Measurements from ENCODE around the gene BSND. TPM values are rescaled to one million over a fixed set of nuclear protein-coding genes. Genes with fewer than 3 reads are reported as not detected.

Gene BSND
- total RNA-seq, 1 experiment from 2014 or later = not detected

DNA sequence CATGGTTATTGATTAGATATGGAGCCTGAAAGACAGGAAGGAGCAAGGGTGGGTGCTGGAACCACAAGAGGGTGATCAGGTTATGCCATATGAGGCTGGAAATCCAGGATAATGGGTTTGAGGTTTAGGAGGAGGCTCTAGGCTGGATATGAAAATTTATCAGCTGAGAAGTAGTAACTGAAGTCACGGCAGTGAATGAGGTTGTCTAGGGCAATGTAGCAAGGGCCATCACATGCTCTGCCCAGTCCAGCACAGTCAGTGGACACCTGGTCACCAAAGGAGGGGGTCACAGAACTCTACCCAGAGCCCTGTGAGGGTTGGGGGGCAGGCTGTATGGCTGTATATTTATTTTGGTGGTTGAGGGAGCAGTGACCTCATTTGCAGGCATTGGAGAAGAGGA lies 28.9 kb upstream of the BSND start:
- no peak for DNase-seq (ENCODE audit: low spot score)
- Histone ChIP-seq H3K27ac (ENCODE audit: low read depth, low read length, poor library complexity, severe bottlenecking) (no peak overlapping the region), H3K36me3 (ENCODE audit: insufficient read depth, low read length, poor library complexity, severe bottlenecking) (no peaks in the 10 kb centered on the region), H3K27me3 (replicated peaks; ENCODE audit: insufficient read depth, low read depth, low read length, poor library complexity) (no peaks in the 10 kb centered on the region), H3K4me1 (ENCODE audit: insufficient read depth, low read length, poor library complexity, severe bottlenecking) (peaks cover 16% of the 10 kb centered on the region), H3K9me3 (ENCODE audit: low read depth, low read length, poor library complexity, severe bottlenecking) (no peaks in the 10 kb centered on the region), H3K4me3 (ENCODE audit: low read depth, low read length, poor library complexity, severe bottlenecking) (no peak overlapping the region)
- ChIA-PET POLR2A (ENCODE audit: low non-redundant PET) (no interaction called here), CTCF (no interaction called here)
- BruUV-seq (replicated peaks) = no TSS peak
- TF ChIP-seq, protein P1, sequence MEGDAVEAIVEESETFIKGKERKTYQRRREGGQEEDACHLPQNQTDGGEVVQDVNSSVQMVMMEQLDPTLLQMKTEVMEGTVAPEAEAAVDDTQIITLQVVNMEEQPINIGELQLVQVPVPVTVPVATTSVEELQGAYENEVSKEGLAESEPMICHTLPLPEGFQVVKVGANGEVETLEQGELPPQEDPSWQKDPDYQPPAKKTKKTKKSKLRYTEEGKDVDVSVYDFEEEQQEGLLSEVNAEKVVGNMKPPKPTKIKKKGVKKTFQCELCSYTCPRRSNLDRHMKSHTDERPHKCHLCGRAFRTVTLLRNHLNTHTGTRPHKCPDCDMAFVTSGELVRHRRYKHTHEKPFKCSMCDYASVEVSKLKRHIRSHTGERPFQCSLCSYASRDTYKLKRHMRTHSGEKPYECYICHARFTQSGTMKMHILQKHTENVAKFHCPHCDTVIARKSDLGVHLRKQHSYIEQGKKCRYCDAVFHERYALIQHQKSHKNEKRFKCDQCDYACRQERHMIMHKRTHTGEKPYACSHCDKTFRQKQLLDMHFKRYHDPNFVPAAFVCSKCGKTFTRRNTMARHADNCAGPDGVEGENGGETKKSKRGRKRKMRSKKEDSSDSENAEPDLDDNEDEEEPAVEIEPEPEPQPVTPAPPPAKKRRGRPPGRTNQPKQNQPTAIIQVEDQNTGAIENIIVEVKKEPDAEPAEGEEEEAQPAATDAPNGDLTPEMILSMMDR (conservative IDR thresholded peaks at IDR 0.05; ENCODE audit: low read depth, low read length) = no peak
- no peak for TF ChIP-seq EZH2 (IDR thresholded peaks at IDR 0.05; ENCODE audit: borderline replicate concordance, low read depth, low read length, poor library complexity, severe bottlenecking)
- intact Hi-C loops (cut with micrococcal nuclease; ENCODE audit: unreplicated experiment) = no loop called here

DNA sequence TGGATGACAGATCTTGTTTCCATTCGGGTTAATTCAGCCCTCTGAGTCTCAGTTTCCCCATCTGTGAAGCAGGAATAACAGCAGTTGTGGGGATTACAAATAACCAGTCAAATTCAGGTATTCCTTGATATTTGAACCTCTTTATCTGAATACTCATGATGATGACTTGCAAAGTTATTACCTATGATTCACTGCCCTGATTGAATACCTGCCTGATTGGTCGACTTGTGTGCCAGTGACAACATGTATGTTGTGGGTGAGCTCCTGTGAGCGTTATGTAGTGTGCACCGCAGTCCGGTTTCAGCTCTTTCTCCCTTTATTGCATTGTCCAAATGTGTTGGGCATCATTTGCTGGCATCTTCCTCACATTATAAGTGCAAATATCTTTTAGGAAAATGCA lies 27.8 kb upstream of the BSND start:
- ChIA-PET POLR2A (ENCODE audit: low non-redundant PET) (no interaction called here), CTCF (no interaction called here)
- Histone ChIP-seq H3K27ac (ENCODE audit: low read depth, low read length, poor library complexity, severe bottlenecking) (no peak overlapping the region), H3K36me3 (ENCODE audit: insufficient read depth, low read length, poor library complexity, severe bottlenecking) (no peaks in the 10 kb centered on the region), H3K4me1 (ENCODE audit: insufficient read depth, low read length, poor library complexity, severe bottlenecking) (peaks cover 7% of the 10 kb centered on the region), H3K4me3 (ENCODE audit: low read depth, low read length, poor library complexity, severe bottlenecking) (no peak overlapping the region), H3K27me3 (replicated peaks; ENCODE audit: insufficient read depth, low read depth, low read length, poor library complexity) (no peaks in the 10 kb centered on the region), H3K9me3 (ENCODE audit: low read depth, low read length, poor library complexity, severe bottlenecking) (no peaks in the 10 kb centered on the region)
- intact Hi-C loops (cut with micrococcal nuclease; ENCODE audit: unreplicated experiment) = no loop called here
- no peak for DNase-seq (ENCODE audit: low spot score)
- no TSS peak for BruUV-seq (replicated peaks)
- TF ChIP-seq EZH2 (IDR thresholded peaks at IDR 0.05; ENCODE audit: borderline replicate concordance, low read depth, low read length, poor library complexity, severe bottlenecking) = no peak
- TF ChIP-seq, protein P1 (conservative IDR thresholded peaks at IDR 0.05; ENCODE audit: low read depth, low read length) = no peak

DNA sequence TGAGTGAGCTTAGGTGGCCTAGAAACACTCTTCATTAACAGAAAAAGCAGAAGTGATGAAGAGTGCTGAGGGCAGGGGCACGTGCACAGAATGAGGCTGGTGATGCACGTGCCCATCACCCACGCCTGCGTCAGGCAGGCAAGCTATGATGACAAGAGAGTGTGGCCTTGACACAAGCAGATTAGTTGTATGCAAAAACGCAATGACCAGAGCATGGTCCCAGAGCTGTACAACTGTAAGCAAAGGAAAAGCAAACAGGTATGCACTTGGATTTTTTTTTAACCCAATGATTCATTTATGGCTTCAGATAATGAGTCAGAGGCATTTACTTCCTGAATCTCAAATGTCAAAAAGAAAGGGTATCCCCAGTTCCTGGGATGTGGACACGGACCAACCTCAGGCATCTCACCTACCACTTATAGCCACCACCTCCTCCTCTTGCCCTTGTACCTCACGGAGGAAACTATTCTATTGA lies 27.4 kb upstream of the BSND start:
- TF ChIP-seq EZH2 (IDR thresholded peaks at IDR 0.05; ENCODE audit: borderline replicate concordance, low read depth, low read length, poor library complexity, severe bottlenecking) = no peak
- TF ChIP-seq, protein P1 (conservative IDR thresholded peaks at IDR 0.05; ENCODE audit: low read depth, low read length) = no peak
- ChIA-PET CTCF (no interaction called here), POLR2A (ENCODE audit: low non-redundant PET) (no interaction called here)
- intact Hi-C loops (cut with micrococcal nuclease; ENCODE audit: unreplicated experiment) = no loop called here
- Histone ChIP-seq H3K27me3 (replicated peaks; ENCODE audit: insufficient read depth, low read depth, low read length, poor library complexity) (no peaks in the 10 kb centered on the region), H3K36me3 (ENCODE audit: insufficient read depth, low read length, poor library complexity, severe bottlenecking) (no peaks in the 10 kb centered on the region), H3K4me3 (ENCODE audit: low read depth, low read length, poor library complexity, severe bottlenecking) (no peak overlapping the region), H3K9me3 (ENCODE audit: low read depth, low read length, poor library complexity, severe bottlenecking) (no peaks in the 10 kb centered on the region), H3K4me1 (ENCODE audit: insufficient read depth, low read length, poor library complexity, severe bottlenecking) (peaks cover 2% of the 10 kb centered on the region), H3K27ac (ENCODE audit: low read depth, low read length, poor library complexity, severe bottlenecking) (no peak overlapping the region)
- no peak for DNase-seq (ENCODE audit: low spot score)
- no TSS peak for BruUV-seq (replicated peaks)
